T-cell (primary cell): ENCODE data around the gene C4orf51. TPM values are rescaled to one million over a fixed set of nuclear protein-coding genes. Genes with fewer than 3 reads are reported as not detected.

Source experiments
- total RNA-seq, 35 experiments: library from RNA in 6 of 35; stranded (reverse) in 6 of 35; fragments of 120-200 nt in 1 of 35; gene quantifications; one replicate each; pipeline versions ENCODE4 v1.2.1 to v1.2.4 and lab custom pipeline; 2013 to 2026

C4orf51 gene
- total RNA-seq, 5 donors from 2014 or later (not counting 1 experiment from before 2014, with no cell fraction given): not detected

Other genes starting within 250 kb of the C4orf51 start
- 1 to 10 TPM; 1.0 to 8.7 (median 1.5) TPM for gene SMAD1, start 198.3 kb upstream of the C4orf51 start, total RNA-seq
- 10 to 100 TPM in 3 of 5 donors, 1 to 10 TPM in 2; 7.2 to 13.1 (median 10.4) TPM for gene MMAA, start 60.8 kb upstream of the C4orf51 start, total RNA-seq